Hepatocyte (in vitro differentiated cells): ENCODE results near the gene AGRN. TPM values are rescaled to one million over a fixed set of nuclear protein-coding genes. Genes with fewer than 3 reads are reported as not detected.

Experiments used
- DNase-seq: peaks from one replicate; pipeline ENCODE4 v3.0.0-alpha.2; 2016; ENCODE audit warnings: low spot score
- H2AFZ ChIP-seq: fragments of 200-600 bp; sonication (generic); 2 replicates; pipeline ENCODE4 v1.6.0; 2016; ENCODE audit warnings: antibody characterized with exemption, mild to moderate bottlenecking
- H3K27ac ChIP-seq: fragments of 200-600 bp; sonication (generic); 2 replicates; pipeline ENCODE4 v1.5.1; 2016; ENCODE audit warnings: mild to moderate bottlenecking
- H3K27me3 ChIP-seq: fragments of 200-600 bp; sonication (generic); 2 replicates; pipeline ENCODE4 v1.6.1; 2016
- H3K36me3 ChIP-seq: fragments of 200-600 bp; sonication (generic); replicated peaks from 2 replicates; pipeline ENCODE4 v1.5.1; 2016; ENCODE audit warnings: low read depth; ENCODE audit not compliant: insufficient read depth
- H3K4me1 ChIP-seq: fragments of 200-600 bp; sonication (generic); 2 replicates; pipeline ENCODE4 v1.5.1; 2016; ENCODE audit warnings: mild to moderate bottlenecking, moderate library complexity; ENCODE audit not compliant: insufficient read depth
- H3K4me2 ChIP-seq: fragments of 200-600 bp; sonication (generic); 2 replicates; pipeline ENCODE4 v1.6.0; 2016
- H3K4me3 ChIP-seq: fragments of 200-600 bp; sonication (generic); 2 replicates; pipeline ENCODE4 v1.5.1; 2016; ENCODE audit warnings: mild to moderate bottlenecking
- H3K79me2 ChIP-seq: fragments of 200-600 bp; sonication (generic); 2 replicates; pipeline ENCODE4 v1.6.0; 2017; ENCODE audit warnings: mild to moderate bottlenecking
- H3K9me2 ChIP-seq: fragments of 200-600 bp; sonication (generic); replicated peaks from 2 replicates; pipeline ENCODE4 v1.6.0; 2017; ENCODE audit warnings: mild to moderate bottlenecking; ENCODE audit not compliant: insufficient read depth
- H3K9me3 ChIP-seq: fragments of 200-600 bp; sonication (generic); 2 replicates; pipeline ENCODE4 v1.5.1; 2016; ENCODE audit warnings: low read depth, mild to moderate bottlenecking
- H4K20me1 ChIP-seq: fragments of 200-600 bp; sonication (generic); 2 replicates; pipeline ENCODE4 v1.6.0; 2016; ENCODE audit warnings: mild to moderate bottlenecking; ENCODE audit not compliant: insufficient read depth, poor library complexity, severe bottlenecking
- EZH2 ChIP-seq: fragments of 200-600 bp; sonication (generic); IDR thresholded peaks from 2 replicates; pipeline ENCODE4 v1.6.1; 2016; ENCODE audit warnings: antibody characterized with exemption, mild to moderate bottlenecking, borderline replicate concordance
- EZH2phosphoT487 ChIP-seq: fragments of 200-600 bp; sonication (generic); IDR thresholded peaks from one replicate; pipeline ENCODE4 v1.6.1; 2018; ENCODE audit warnings: antibody characterized with exemption, mild to moderate bottlenecking, low read depth, moderate library complexity; ENCODE audit not compliant: unreplicated experiment, severe bottlenecking
- WGBS: methylation state at CpG from one replicate; pipeline ENCODE4 v1.1.6; 2016; ENCODE audit warnings: low lambda C conversion rate; ENCODE audit errors: missing lambda C conversion rate; 5-methylcytosine and 5-hydroxymethylcytosine counted together
- polyA plus RNA-seq: library from polyadenylated mRNA; unstranded; fragments of >200 nt; fragmentation: Nextera tagmentation; extraction: Ambion mirVana; gene quantifications from 2 replicates; pipeline ENCODE4 v1.2.1, GENCODE V29; 2016
- total RNA-seq: library from RNA; depleted of rRNA; stranded (reverse); fragments of >200 nt; gene quantifications from 2 replicates; pipeline ENCODE4 v1.2.3, GENCODE V29; 2014
- TF ChIP-seq, protein P1 (sequence below): fragments of 200-600 bp; sonication (generic); IDR thresholded peaks from 2 replicates; pipeline ENCODE4 v1.5.1; 2016; ENCODE audit warnings: antibody characterized with exemption, mild to moderate bottlenecking; ENCODE audit not compliant: poor library complexity

AGRN gene
- total and polyA plus RNA-seq, 2 experiments from 2014 or later = 53.3 to 81.8 TPM

DNA sequence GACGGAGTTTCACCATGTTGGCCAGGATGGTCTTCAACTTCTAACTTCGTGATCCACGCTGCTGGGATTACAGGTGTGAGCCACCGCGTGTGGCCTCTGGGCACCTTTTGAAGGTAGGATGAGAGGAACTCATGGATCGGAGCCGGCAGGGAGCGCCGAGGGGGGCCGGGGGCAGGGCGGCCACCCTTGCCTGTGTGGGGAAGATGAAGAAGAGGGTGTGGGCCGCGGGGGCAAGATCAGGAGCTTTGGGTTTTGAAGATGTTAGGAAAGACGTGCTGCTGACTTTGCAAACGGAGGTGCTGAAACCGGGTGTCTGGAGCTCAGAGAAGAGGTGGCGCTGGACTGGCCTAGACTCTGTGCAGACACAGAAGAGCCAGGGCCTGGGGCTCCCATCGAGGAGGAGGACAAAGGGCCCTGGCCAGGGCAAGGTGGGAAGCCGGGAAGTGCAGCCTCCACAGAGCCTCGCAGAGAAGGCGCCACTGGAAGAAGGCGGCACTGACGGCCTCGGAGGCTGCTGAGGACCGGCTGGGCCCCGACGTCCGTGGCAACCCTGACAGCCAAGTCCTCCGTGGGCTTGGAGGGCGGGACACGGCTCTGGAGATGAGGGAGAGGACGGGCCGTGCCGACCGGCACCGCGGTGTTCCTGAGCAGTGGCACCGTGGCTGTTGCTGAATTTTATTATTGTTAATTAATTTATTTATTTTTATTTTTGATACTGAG lies 40.5 kb downstream of the AGRN start:
- no peak overlapping the region for H3K27ac ChIP-seq
- no peak overlapping the region for H3K4me2 ChIP-seq
- no peak overlapping the region for H2AFZ ChIP-seq
- no peak overlapping the region for H3K4me3 ChIP-seq
- WGBS = 74% methylated on average over 36 of the region's 38 CpGs
- H3K79me2 ChIP-seq = no peaks in the 10 kb centered on the region
- H3K27me3 ChIP-seq = peaks cover 30% of the 10 kb centered on the region
- H3K36me3 ChIP-seq = no peaks in the 10 kb centered on the region
- H4K20me1 ChIP-seq = no peaks in the 10 kb centered on the region
- no peak for DNase-seq
- H3K4me1 ChIP-seq = peaks cover 24% of the 10 kb centered on the region
- no peak for TF ChIP-seq EZH2phosphoT487
- TF ChIP-seq, protein P1, sequence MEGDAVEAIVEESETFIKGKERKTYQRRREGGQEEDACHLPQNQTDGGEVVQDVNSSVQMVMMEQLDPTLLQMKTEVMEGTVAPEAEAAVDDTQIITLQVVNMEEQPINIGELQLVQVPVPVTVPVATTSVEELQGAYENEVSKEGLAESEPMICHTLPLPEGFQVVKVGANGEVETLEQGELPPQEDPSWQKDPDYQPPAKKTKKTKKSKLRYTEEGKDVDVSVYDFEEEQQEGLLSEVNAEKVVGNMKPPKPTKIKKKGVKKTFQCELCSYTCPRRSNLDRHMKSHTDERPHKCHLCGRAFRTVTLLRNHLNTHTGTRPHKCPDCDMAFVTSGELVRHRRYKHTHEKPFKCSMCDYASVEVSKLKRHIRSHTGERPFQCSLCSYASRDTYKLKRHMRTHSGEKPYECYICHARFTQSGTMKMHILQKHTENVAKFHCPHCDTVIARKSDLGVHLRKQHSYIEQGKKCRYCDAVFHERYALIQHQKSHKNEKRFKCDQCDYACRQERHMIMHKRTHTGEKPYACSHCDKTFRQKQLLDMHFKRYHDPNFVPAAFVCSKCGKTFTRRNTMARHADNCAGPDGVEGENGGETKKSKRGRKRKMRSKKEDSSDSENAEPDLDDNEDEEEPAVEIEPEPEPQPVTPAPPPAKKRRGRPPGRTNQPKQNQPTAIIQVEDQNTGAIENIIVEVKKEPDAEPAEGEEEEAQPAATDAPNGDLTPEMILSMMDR = no peak
- TF ChIP-seq EZH2 = no peak
- no peaks in the 10 kb centered on the region for H3K9me2 ChIP-seq
- H3K9me3 ChIP-seq = no peaks in the 10 kb centered on the region

DNA sequence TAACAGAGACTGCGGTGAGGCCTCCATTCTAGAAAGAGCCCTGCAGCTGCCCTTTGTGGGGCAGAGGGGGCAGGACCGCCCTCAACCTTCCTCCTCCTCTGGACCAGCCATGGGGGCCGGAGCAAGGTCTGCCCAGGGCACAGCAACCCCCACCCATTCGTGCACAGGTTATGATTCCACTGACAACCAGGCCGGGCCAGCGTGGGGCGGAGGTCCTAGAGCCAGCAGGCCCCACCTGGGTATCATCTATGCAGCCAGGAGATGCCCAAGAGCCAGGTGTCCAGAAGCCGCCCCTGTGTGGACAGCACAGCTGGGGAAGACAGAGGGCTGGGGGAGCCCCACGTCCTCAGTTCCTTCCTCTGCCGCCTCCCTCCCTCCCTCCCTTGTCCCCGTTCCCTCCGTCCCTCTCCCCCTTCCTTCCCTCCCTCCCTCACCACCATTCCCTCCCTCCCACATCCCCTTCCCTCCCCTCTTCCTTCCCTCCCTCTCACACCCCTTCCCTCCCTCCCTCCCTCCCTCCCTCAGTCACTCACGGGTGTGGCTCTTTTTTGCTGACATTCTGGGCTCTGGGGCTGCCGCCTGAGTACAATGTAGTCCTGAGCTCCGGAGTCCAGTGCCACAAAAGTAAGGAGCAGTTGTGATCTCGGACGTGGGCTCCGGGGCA lies 41.9 kb downstream of the AGRN start:
- no peaks in the 10 kb centered on the region for H3K9me3 ChIP-seq
- peaks cover 30% of the 10 kb centered on the region for H3K27me3 ChIP-seq
- no peak overlapping the region for H3K4me2 ChIP-seq
- H3K4me3 ChIP-seq = no peak overlapping the region
- no peaks in the 10 kb centered on the region for H3K79me2 ChIP-seq
- H3K36me3 ChIP-seq = no peaks in the 10 kb centered on the region
- peaks cover 24% of the 10 kb centered on the region for H3K4me1 ChIP-seq
- no peaks in the 10 kb centered on the region for H4K20me1 ChIP-seq
- TF ChIP-seq EZH2 (no peak), EZH2phosphoT487 (no peak)
- H2AFZ ChIP-seq = no peak overlapping the region
- H3K27ac ChIP-seq = no peak overlapping the region
- no peak for DNase-seq
- no peaks in the 10 kb centered on the region for H3K9me2 ChIP-seq
- WGBS = 75% methylated on average over 14 of the region's 18 CpGs

DNA sequence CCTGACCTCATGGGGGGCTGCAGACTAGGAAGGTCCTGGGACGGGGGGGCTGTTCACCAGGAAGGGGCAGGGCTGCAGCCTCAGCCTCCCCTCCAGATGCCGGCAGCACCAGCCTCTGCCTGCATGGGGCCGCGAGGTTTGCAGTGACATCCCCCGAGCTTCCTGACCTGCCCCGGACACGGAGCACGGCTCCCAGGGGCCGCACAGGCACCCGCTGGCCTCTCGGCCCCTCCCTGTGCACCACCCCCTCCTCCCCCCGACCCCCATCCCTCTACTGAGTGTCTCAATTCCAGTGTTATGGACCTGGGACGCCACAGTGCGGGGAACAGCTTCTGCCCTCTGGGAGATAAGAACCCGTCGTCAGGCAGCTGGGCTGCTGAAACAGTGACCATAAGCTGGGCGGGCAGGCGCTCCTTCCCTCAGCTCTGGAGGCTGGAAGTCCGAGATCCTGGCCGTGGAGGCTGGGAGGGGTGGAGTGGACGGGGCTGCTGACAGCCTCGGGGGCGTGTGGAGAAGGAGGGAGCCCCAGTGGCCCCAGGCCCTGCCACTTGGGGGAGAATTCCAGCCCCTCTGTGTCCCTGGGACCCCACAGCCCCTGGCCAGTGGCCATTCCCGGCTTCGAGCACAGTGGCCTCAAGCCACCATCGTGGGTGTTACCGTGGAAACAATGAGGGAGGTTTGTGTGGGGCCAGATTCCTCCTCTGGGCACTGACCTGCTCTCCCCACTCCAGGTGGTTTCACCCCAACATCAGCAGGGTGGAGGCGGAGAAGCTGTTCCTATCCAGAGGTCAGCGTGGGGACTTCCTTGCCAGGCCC lies 42.6 kb downstream of the AGRN start:
- peaks cover 24% of the 10 kb centered on the region for H3K4me1 ChIP-seq
- H3K79me2 ChIP-seq = no peaks in the 10 kb centered on the region
- no peaks in the 10 kb centered on the region for H3K9me3 ChIP-seq
- no peak overlapping the region for H2AFZ ChIP-seq
- peak; percentile 46 for DNase-seq
- H3K27me3 ChIP-seq = peaks cover 30% of the 10 kb centered on the region
- H3K4me2 ChIP-seq = no peak overlapping the region
- TF ChIP-seq EZH2 (no peak), EZH2phosphoT487 (no peak)
- TF ChIP-seq, protein P1 = no peak
- H3K9me2 ChIP-seq = no peaks in the 10 kb centered on the region
- H3K27ac ChIP-seq = no peak overlapping the region
- no peak overlapping the region for H3K4me3 ChIP-seq
- H4K20me1 ChIP-seq = no peaks in the 10 kb centered on the region
- no peaks in the 10 kb centered on the region for H3K36me3 ChIP-seq
- 68% methylated on average over 18 of the region's 29 CpGs for WGBS
